ENCODE results near the gene ELOVL6.
"Not testable (repeated sequence)": the region's sequence is repeated elsewhere in the genome, so short reads cannot be mapped to it uniquely, and the experiment has no call there.

The ELOVL6 gene

GRCh38 chr4:110160618-110161017, 37.8 kb downstream of the ELOVL6 start:
- no peak for DNase-seq (ENCODE audit: low read depth)

- no peak for DNase-seq (ENCODE audit: low read depth)
Measured at GRCh38 chr4:110159541-110159940, 38.9 kb downstream of the ELOVL6 start.

GRCh38 chr4:110157580-110157979, 40.8 kb downstream of the ELOVL6 start:
- no peak for DNase-seq (ENCODE audit: low read depth)

- DNase-seq (ENCODE audit: low read depth): not testable (repeated sequence)
Measured at GRCh38 chr4:110157166-110157565, 41.2 kb downstream of the ELOVL6 start.

- DNase-seq (ENCODE audit: low read depth): no peak
Measured at GRCh38 chr4:110156442-110156841, 42.0 kb downstream of the ELOVL6 start.

- no peak for DNase-seq (ENCODE audit: low read depth)
Measured at GRCh38 chr4:110155654-110156053, 42.8 kb downstream of the ELOVL6 start.

GRCh38 chr4:110154582-110154981, 43.8 kb downstream of the ELOVL6 start:
- no peak for DNase-seq (ENCODE audit: low read depth)

GRCh38 chr4:110152386-110152785, 46.0 kb downstream of the ELOVL6 start:
- DNase-seq (ENCODE audit: low read depth): no peak

- no peak for DNase-seq (ENCODE audit: low read depth)
Measured at GRCh38 chr4:110149089-110149488, 49.3 kb downstream of the ELOVL6 start.

- no peak for DNase-seq (ENCODE audit: low read depth)
Measured at GRCh38 chr4:110142461-110142860, 56.0 kb downstream of the ELOVL6 start.

- DNase-seq (ENCODE audit: low read depth): no peak
Measured at GRCh38 chr4:110139815-110140214, 58.6 kb downstream of the ELOVL6 start.

- no peak for DNase-seq (ENCODE audit: low read depth)
Measured at GRCh38 chr4:110139111-110139510, 59.3 kb downstream of the ELOVL6 start.

GRCh38 chr4:110138551-110138950, 59.9 kb downstream of the ELOVL6 start:
- DNase-seq (ENCODE audit: low read depth): no peak

GRCh38 chr4:110137829-110138228, 60.6 kb downstream of the ELOVL6 start:
- DNase-seq (ENCODE audit: low read depth): no peak

- no peak for DNase-seq (ENCODE audit: low read depth)
Measured at GRCh38 chr4:110135523-110135922, 62.9 kb downstream of the ELOVL6 start.

GRCh38 chr4:110135076-110135475, 63.3 kb downstream of the ELOVL6 start:
- no peak for DNase-seq (ENCODE audit: low read depth)

GRCh38 chr4:110134269-110134869, 64.0 kb downstream of the ELOVL6 start:
- no peak for DNase-seq (ENCODE audit: low read depth)

- DNase-seq (ENCODE audit: low read depth): no peak
Measured at GRCh38 chr4:110132816-110133719, 65.3 kb downstream of the ELOVL6 start.

GRCh38 chr4:110131916-110132315, 66.5 kb downstream of the ELOVL6 start:
- no peak for DNase-seq (ENCODE audit: low read depth)

GRCh38 chr4:110130576-110131358, 67.6 kb downstream of the ELOVL6 start:
- DNase-seq (ENCODE audit: low read depth): no peak

GRCh38 chr4:110129544-110129943, 68.9 kb downstream of the ELOVL6 start:
- no peak for DNase-seq (ENCODE audit: low read depth)

- DNase-seq (ENCODE audit: low read depth): no peak
Measured at GRCh38 chr4:110128472-110128919, 69.9 kb downstream of the ELOVL6 start.

- no peak for DNase-seq (ENCODE audit: low read depth)
Measured at GRCh38 chr4:110128029-110128428, 70.4 kb downstream of the ELOVL6 start.
